MM.1S (cell line): ENCODE results near the gene PRR36.

Experiments
- EZH2 ChIP-seq: fragments of 300-600 bp; sonication (generic); optimal IDR thresholded peaks from 2 replicates; pipeline ENCODE3; 2017; ENCODE audit warnings: low read depth, mild to moderate bottlenecking, antibody characterized with exemption, low read length, mixed read lengths
- EZH2phosphoT487 ChIP-seq: fragments of 300-600 bp; sonication (generic); IDR thresholded peaks from 2 replicates; pipeline ENCODE4 v1.6.1; 2018; ENCODE audit warnings: antibody characterized with exemption, low read length
- TF ChIP-seq, protein P1 (sequence below): fragments of 300-600 bp; sonication (generic); IDR thresholded peaks from 2 replicates; pipeline ENCODE4 v1.5.1; 2016; ENCODE audit warnings: antibody characterized with exemption, low read length, mixed read lengths

DNA sequence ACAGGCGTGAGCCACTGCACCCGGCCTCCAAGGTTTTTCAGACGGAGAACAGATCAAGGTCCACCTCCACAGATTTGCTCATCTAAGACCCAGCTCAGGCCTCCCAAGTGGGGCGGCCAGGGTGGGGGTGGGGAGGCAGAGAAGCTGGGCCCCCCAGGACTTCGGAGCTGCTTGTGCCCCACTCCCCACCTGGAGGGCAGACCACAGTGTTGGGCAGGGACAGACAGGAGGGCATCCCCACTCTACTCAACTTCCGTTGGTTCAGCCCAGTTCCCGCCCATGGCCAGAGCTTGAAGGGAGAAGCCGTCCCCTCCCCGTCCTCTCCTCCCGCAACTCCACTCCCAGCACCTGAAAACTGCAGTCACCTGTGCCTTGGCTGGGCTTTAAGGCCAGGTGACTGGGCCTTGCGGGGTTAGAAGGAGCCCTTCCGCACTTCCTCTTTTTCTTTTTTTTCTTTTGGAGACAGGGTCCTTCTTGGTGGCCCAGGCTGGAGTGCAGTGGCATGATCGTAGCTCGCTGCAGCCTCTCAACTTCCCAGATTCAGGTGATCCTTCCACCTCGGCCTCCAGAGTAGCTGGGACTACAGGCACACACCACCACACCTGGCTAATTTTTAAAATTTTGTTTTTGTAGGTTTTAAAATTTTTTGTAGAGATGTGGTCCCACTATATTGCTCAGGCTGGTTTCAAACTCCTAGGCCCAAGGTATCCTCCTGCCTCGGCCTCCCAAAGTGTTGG, 13.4 kb upstream of the PRR36 start:
- TF ChIP-seq, protein P1, sequence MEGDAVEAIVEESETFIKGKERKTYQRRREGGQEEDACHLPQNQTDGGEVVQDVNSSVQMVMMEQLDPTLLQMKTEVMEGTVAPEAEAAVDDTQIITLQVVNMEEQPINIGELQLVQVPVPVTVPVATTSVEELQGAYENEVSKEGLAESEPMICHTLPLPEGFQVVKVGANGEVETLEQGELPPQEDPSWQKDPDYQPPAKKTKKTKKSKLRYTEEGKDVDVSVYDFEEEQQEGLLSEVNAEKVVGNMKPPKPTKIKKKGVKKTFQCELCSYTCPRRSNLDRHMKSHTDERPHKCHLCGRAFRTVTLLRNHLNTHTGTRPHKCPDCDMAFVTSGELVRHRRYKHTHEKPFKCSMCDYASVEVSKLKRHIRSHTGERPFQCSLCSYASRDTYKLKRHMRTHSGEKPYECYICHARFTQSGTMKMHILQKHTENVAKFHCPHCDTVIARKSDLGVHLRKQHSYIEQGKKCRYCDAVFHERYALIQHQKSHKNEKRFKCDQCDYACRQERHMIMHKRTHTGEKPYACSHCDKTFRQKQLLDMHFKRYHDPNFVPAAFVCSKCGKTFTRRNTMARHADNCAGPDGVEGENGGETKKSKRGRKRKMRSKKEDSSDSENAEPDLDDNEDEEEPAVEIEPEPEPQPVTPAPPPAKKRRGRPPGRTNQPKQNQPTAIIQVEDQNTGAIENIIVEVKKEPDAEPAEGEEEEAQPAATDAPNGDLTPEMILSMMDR: no peak
- TF ChIP-seq EZH2phosphoT487: no peak
- no peak for TF ChIP-seq EZH2
